NCI-H526 treated with DMSO at 0.1 percent for 48 hours (cell line): Measurements from ENCODE around the gene LIPA.
"Not testable (repeated sequence)": the region's sequence is repeated elsewhere in the genome, so short reads cannot be mapped to it uniquely, and the experiment has no call there.

Experiments
- DNase-seq: peaks from one replicate; lab custom pipeline; 2025; lab: John Stamatoyannopoulos, UW

Gene LIPA

DNA sequence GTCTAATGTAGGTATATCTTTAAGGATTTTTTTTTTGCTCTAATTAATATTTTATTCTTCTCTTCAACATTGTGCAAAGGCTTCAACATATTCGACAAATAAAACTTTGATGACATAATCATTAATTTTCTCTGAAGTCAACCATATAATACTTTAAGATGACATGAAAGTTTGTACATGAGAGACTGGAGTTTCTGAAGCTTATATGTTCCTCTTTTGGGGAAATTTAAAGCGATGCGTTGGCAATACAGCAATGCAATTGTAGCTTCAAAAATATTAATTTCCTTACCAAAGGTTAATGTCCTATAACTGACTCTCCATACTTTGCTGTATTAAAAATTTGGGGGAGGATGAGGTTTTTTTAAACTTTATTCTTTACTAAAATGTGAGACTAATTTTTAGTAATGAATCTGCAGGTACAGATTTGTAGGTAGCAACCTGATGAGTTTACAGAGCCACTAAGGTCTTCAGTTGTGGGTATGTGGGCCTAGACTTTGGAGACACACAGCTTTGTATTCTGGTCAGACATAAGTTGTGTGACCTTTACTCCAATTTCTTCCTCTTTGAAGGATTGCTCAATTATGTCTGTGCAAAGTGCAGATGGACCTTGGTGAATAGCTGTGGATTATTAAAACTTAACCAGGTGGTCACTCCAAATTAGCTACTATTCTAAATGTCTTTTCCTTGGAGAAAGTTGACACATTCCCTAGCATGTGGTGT, 18.0 kb upstream of the LIPA start:
- no peak for DNase-seq

DNA sequence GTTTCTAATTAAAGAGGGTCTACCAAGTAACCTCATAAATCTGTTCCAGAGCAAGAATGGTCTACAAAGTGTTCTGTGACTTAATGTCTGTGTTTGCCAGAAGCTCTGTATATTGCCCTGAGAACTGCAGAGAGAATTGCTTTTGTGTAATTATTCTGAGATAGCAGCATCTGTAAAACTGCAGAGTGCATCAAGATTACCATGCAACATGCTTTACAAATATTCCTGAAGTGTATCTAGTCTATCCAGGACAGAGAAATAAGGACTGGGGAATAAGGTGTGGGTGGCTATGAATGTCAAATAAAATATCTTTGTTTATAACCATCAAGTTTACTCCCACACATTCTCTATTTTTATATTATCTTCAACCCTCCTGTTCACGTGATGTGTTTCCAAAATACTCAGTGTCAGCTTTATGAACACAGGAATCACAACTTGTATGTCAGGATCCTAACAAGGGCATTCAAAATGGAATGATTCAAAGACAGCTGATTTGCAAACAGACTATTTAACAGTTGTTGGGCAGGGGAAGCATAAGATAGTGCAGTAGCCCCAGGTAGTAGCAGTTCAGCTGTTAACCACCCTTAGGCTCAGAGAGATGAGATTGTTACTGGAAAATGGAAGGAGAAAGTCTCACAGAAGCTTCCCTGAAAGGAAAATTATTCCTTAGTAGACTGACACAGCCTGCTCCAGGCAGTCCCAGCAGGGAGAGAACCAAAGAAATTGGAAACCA, 15.3 kb upstream of the LIPA start:
- no peak for DNase-seq

DNA sequence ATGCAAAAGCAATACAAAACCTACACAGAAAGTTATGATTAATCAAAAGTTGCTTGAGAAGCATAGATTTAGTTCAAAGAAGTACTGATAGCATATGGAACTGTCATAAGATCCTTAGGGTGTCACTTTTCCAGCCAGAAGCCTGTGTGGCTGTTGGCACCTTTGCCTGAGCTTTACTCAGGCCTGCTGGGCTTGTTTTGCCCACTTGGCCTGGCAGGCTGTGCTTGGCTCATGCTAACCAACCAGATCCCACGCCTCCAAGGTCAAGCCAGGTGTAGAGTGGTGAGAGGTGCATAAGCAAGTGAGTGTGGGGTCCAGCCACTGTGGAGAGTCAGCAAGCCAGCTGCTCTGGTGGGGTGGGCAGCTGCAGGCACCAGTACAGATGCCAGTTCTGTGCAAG, 12.0 kb upstream of the LIPA start:
- DNase-seq = no peak

DNA sequence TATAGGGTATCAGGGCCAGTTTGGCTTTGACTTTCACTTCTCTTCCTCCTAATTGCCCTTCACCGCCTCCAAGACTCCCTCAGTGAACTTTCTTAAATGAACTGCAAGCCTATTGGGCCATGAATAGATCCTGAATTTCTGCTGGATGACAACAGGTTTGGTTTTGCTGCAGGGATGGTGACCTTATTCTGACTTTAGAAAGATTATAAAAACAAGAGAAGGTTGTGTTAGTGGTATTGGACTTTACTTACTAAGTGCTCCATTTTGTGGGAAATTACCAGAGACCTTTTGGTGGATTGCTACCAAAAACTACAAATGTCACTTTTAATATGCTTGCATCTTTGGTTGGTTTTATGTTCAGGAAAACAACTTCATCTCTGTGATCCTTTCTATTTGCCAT, 11.5 kb upstream of the LIPA start:
- no peak for DNase-seq

DNA sequence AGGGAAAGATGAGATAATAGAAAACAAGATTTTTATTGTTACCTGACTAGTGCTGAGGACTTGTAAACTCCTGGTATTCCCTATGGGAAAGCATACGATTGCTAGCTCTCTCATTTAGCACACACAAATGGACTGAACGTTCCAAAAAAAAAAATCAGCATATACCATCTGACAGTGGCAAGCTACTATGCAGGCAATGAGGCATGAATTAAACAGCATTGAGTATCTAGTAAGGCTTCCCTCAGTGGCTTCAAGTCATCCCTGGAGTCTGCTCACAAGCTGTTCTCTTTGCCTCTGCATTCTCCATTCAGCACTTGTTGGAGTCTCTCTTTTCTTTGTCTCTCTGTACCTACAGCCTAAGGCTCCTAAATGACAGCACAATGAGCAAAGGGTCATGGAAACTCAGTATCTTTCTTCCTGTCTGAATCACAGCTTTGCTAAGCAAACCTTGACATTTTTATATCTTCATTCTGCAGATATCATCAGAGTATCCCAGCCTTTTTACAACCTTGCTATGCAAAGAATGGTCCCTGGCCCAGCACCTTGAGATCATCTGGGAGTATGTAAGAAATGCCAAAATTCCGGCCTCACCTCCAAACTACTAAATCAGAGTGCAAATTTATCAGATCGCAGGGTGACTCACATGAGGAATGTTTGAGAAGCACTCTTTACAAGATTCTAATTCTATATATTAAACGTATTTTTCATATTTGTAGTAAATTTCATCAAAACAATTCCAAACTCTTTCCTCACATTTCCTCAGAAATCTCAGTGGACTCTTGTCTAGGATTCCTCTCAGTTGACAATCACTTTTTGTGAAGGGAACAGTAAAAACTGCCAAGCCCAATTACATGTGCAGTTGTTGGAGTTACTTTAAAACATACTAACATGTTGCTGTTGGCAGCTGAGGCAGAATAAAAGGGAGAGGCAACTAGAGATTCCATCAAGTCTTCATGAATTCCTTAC, 10.8 kb upstream of the LIPA start:
- DNase-seq = no peak

DNA sequence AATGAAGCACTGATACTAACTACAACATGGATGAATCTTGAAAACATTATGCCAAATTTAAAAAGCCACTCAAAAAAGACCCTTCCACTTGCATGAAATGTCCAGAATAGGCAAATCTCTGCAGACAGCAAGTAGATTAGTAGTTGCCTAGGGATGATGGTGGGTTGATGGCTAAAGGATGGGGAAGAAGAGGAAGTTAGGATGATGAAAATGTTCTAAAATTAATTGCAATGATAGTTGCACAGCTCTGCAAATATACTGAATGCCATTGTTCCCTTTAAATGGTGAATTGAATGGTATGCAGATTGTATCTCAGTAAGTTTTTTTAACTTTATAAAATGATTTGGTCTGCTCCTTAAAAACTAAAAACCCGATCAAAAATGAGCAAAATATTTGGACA, 7.3 kb upstream of the LIPA start:
- no peak for DNase-seq

DNA sequence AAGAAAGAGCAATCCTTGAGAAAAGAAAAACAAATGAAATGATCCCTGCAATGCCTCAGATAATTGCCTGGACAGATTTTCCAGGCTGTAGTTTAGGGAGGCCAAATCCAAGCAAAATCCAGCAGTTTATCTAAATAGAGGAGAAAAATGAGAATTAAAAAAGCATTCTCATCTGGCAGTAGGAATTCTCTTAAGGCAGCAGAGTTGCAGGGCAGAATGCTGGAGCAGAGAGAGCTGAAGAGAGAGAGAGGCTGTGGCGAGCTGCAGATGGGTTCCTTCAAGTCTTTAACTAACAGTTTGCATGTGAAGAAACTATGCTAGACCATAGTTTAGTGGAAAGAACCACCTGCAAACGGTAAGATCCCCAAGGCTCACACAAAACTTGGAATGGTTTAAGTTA, 6.0 kb upstream of the LIPA start:
- DNase-seq = no peak

DNA sequence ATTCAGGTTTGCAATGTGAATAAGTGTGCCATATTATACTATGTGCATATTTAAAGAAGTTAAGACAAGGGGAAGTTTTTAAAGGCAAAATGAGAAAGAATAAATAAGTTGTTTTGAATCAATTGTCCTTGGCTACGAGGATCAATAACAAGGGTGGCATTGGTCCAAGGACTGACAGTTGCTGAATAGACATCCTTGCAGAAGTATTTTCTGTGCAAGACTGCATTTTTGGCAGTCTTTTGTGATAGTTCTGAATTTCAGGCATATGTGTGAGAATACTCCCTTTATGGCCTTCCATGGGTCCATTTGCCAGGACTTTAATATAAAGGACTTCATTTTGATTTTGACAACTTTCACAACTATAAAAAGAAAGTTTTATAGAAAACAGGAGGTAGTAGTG, 5.4 kb upstream of the LIPA start:
- no peak for DNase-seq

DNA sequence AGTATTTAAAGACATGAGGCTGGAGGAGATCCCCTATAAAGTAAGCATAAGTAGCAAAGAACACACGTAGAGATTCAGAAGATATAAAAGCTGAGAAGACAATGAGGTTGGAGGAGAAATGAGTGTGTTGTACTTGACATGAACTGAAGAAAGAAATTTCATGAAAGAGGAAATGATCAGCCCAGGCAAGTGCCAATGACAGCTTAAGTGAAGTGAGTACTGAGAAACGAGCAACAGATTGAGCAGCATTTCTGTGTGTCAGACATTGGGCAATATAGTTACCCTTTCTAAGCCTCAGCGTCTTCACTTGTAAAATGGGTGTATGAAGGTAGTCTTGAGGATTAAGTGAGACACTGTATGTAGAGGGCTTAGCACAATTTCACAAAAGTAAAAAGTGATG, 4.8 kb upstream of the LIPA start:
- DNase-seq = no peak

DNA sequence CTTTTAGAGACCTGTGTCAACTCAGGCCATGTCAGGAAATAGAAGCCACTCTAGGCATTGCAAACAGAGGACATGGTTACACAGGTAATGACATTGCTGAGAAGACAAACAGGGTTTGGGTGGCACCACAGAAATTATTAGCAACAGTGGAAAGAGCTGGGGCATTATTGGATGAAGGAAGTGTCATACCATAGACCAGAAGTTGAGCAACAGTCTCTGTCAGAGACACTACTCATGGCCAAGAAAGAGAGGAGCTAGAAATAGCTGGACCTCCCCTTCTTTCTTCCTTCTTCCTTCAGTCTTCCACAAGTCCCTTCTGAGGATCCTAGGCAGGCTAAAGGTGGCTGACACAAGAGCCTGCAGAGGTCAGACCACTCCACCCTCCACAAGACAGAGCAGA, 4.2 kb upstream of the LIPA start:
- DNase-seq = no peak

DNA sequence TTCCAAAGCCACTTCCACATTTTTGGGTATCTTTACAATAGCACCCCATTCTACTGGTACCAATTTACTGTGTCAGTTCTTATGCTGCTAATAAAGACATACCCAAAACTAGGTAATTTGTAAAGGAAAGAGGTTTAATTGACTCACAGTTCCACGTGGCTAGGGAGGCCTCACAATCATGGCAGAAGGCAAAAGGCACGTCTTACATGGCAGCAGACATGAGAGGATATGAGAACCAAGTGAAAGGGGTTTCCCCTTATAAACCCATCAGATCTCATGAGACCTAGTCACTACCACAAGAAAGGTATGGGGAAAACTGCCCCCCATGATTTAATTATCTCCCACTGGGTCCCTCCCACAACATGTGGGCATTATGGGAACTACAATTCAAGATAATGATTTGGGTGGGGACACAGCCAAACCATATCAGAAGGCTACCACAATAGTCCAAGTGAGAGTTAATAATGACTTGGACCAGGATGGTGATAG, 3.6 kb upstream of the LIPA start:
- not testable (repeated sequence) for DNase-seq

DNA sequence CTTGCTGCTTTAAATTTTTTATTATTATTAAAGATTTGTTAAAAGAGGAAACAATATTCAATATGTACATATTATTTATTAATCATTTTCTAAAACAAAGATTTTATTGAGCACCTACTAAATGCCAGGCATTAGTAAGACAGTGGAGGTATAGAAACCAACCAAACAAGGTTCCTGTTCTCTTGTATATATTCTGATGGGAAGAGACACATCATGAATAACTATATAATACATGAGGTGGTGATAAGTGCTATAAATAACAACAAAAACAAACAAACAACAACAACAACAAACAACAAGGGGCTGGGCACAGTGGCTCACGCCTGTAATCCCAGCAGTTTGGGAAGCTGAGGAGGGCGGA, 630 bp upstream of the LIPA start:
- no peak for DNase-seq

DNA sequence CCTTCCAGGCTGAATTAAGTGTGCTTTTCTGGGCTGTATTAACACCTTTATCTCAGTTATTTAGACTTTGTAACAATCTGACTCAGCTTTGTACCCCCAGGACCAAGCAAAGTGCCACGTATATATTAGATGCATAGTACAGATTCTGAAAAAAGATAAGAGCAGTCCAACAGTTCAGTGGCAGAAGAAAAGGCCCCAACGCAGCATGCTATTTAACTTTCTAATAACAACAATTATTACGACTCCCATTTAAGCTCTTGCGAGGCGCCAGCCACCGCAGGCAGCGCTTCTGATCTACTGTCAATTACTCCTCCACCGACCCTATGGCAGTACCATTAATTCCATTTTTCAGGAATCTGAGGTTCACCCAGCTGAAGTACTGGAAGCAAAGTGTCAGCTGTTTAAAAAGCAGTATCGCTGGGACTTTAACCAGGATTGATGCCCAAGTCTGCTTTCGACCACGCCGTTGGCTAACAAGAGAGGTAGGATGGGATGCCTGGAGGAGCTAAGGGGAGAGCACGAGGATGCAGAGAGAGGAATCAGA, 638 bp downstream of the LIPA start:
- no peak for DNase-seq

DNA sequence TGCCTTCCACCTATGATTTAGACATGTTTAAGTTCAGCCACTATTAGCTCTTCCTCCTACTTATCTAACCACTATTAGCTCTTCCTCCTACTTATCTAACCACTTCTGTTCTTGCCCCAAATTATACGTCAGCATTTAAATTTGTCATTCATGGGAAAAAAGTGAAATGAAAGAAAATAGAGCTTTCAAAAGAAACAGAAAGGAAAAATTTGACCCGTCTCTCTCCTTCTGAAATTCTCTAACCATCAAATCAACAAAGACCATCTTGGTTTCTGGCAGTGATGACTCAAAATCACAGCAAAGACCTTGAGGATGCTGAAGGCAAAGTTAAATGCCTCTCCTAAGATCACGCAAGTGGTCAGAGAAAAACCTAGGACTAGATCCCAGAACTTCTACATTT, 2.6 kb downstream of the LIPA start:
- no peak for DNase-seq

DNA sequence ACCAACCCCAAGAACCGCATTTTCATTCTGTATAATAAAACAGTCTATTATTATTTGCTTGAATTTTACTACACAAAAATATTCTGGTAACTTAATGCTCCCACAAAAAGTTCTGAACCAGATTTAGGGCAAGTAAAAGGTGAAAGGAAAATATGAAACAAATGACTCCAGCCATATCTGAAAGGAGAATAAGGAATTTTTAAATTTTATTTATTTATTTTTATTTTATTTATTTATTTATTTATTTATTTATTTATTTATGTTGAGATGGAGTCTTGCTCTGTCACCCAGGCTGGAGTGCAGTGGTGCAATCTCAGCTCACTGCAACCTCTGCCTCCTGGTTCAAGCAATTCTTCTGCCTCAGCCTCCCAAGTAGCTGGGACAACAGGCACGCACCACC, 4.0 kb downstream of the LIPA start:
- DNase-seq = not testable (repeated sequence)

DNA sequence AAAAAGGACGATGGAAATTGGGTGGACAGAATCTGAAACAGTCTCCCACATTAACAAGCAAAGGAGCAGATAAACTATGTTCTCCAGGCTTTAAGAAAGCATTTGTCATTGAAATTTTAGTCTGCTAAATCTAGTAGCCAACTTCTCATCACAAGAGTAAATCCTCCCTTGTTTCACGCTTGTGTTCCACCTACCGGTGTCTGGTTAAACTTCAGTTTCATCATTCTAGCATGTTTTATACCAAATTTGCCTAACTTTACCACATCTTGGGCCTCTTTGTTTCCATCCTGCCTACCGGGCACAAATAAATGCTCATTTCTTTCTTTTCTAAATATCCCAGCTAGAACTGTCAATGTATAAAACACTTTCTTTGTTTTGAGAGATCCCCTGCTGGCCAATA, 5.8 kb downstream of the LIPA start:
- no peak for DNase-seq

DNA sequence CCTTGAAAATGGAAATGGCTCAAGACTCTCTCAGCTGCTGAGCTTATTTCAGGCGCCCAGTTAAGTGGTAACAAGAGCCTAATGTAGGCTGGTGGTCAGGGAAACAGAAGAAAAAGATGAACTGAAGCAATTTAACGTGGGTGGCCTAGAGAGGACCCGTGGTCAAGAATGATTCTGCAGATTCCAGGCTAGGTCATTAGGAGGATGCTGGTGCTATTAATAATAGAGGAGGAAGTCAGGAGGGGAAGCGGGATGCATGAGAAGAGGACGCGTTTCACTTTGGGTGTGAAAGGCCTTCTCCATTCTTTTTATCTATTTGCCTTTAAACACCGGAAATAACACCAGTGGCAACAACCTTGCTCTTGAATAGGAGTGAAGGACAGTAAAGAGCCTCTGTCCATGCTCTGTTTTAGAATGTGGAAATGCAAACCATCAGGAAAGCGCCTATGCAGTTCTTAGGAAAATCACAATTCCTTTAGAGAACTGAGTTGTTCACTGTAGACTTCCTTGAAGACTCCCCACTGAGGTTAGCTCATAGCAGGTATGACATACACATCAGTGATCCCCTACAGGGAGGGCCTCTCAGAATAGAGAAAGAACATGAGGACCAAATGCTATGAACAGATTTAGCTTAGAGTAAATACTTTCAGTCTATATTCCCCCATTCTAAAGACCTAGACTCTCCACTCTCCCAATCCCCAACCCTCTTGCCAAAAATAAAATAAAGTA, 8.6 kb downstream of the LIPA start:
- DNase-seq = no peak

DNA sequence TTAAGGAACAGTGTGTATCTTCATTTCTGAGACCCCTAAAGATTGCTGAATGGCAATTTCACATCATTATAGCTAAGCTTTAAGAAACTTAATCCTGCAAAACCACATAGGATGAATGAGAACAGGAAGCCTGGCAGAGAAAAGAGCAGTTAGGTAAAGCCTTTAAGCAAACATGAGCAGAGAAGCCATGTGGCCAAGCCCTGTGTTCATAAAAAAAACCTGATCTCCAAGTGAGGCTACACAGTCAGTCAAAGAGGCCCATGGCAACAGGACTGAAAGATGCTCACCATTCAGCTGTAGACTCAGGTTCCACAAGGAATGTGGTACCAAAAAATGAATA, 9.3 kb downstream of the LIPA start:
- DNase-seq = no peak

DNA sequence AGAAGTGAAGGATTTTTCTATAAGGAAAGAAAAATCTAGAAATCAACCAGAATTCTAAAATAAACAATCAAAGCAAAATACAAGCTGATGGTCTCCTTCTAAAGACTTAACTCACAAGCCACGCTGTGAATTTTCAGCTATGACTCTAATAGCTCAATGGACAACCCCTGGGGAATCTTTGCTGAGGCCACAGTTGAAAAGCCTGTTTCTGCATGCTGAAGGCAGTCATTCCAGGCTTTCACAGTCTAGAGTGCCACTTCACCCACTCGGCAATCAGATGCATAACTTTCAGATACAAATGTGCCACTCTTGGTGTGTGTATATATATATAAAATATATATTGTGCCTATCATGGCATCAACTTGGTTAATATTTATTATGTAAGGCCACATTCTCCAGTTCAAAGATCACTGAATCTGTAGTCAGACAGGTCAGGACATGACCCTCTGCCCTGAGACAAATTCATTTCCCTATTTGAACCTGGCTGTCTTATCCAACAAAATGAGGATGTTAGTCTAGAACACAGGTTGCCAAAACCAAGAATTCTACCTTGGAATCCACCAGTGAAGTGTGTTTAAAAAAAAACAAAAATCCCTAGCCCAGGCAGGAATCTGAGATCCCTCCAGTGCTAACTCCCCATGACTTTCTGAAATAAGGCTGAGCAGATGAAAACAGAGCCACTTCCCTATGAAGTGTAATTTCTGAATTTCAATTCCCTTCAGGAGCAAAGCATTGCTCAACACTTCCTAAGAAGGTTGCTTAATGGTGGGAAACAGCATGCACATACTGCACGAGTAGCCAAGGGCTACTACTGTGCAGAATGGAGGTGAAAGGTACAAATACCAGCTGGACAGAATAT, 9.9 kb downstream of the LIPA start:
- no peak for DNase-seq

DNA sequence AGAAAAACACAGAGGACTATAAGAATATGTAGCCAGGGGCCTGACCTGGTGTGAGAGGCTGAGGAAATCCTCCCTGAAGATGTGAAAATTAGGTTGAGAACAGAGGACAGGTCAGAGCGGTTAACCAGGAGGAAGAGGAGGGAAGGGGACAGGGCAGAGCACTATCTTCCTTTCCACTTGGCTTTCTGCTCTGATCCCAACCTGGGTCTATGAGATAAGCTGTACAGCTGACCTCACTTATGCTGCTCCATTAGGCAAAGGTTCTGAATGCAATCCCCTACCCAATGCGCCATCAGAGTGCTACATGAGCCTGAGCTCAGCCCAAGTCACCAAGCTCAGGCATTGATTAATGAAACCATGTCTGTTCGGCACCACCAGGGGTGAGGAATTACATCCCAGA, 10.5 kb downstream of the LIPA start:
- DNase-seq = no peak

DNA sequence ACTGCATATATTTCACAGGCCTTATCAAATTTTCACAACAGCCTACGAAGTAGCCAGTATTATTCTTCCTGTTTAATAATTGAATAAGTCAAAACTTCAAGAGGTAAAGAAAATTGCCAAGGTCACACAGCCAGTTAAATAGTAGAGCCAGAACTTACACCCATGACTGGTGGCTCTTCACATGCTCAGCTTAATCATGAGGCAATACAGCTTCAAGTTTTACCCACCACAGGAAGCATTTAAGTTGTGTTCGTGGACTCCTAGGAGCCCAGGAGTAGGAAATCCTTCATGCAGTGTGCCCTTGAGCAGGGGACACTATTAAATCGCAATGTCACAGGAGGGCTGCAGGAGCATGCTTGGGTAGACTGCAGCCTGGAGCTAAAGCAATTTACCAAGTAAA, 11.1 kb downstream of the LIPA start:
- no peak for DNase-seq
